Gastrocnemius medialis (tissue), 4 donors: ENCODE measurements around the gene MRFAP1. TPM values are rescaled to one million over a fixed set of nuclear protein-coding genes. Genes with fewer than 3 reads are reported as not detected.
"Not testable (repeated sequence)": the region's sequence is repeated elsewhere in the genome, so short reads cannot be mapped to it uniquely, and the experiment has no call there.

ENCODE experiments used
- ATAC-seq, 2 donors: fragments of 150-250 bp; one replicate each; pipeline ENCODE4 v1.9.1; 2016
- DNase-seq, 2 donors: peaks; one replicate each; pipeline ENCODE4 v3.0.0-alpha.2; 2019
- H3K27ac ChIP-seq, 4 donors: fragments of 200-600 bp; sonication (generic); 1 replicate in 1 of 4; 2 replicates in 3 of 4; pipeline ENCODE4 v1.5.1; 2016 to 2018; ENCODE audit warnings: mild to moderate bottlenecking in 2 of 4, moderate library complexity in 1 of 4
- H3K27me3 ChIP-seq, 3 donors: fragments of 200-600 bp; sonication (generic) in 2 of 3; 1 replicate in 1 of 3; 2 replicates in 2 of 3; pipeline versions ENCODE4 v1.5.1 to v1.6.0; 2016 to 2019; ENCODE audit warnings: mild to moderate bottlenecking in 1 of 3, moderate library complexity in 1 of 3
- H3K36me3 ChIP-seq, 2 donors: fragments of 200-600 bp; sonication (generic) in 1 of 2; one replicate each; pipeline ENCODE4 v1.5.1; 2017 to 2018
- H3K4me1 ChIP-seq, 2 donors: fragments of 200-600 bp; sonication (generic) in 1 of 2; one replicate each; pipeline ENCODE4 v1.5.1; 2016 to 2017; ENCODE audit warnings: mild to moderate bottlenecking in 2 of 2
- H3K4me3 ChIP-seq, 4 donors: fragments of 200-600 bp; sonication (generic) in 3 of 4; 1 replicate in 1 of 4; 2 replicates in 3 of 4; pipeline ENCODE4 v1.5.1; 2016 to 2019; ENCODE audit warnings: mild to moderate bottlenecking in 2 of 4
- H3K9me3 ChIP-seq, 3 donors: fragments of 200-600 bp; sonication (generic) in 2 of 3; 1 replicate in 1 of 3; 2 replicates in 2 of 3; pipeline ENCODE4 v1.5.1; 2016 to 2019
- CTCF ChIP-seq, 5 experiments: fragments of 450-650 bp in 3 of 5; fragments of 200-600 bp in 2 of 5; sonication (generic) in 2 of 5; IDR thresholded peaks in 4 of 5; conservative IDR thresholded peaks in 1 of 5; 1 replicate in 4 of 5; 2 replicates in 1 of 5; pipeline ENCODE4 v1.5.1; 2016 to 2019; ENCODE audit warnings: antibody characterized with exemption in 5 of 5, mild to moderate bottlenecking in 3 of 5, moderate library complexity in 3 of 5
- POLR2A ChIP-seq, 2 donors: fragments of 450-650 bp; IDR thresholded peaks; one replicate each; pipeline ENCODE4 v1.6.1; 2017; ENCODE audit warnings: antibody characterized with exemption in 2 of 2, mild to moderate bottlenecking in 2 of 2, moderate library complexity in 2 of 2
- in situ Hi-C, 4 donors: fragments of 200-750 bp; cut with MboI; loops; one replicate each; pipeline versions ENCODE4 v1.15.0 to v1.8.0; 2017; ENCODE audit warnings: low sequenced_read_pairs in 4 of 4
- intact Hi-C: fragments of 100-400 bp; cut with DNase I; formaldehyde crosslinking; loops from one replicate; pipeline ENCODE4 v1.15.1; 2023; ENCODE audit warnings: low total_unique reads
- total RNA-seq, 4 donors: library from RNA; depleted of rRNA; stranded (reverse); fragments of >200 nt; gene quantifications; one replicate each; pipeline versions ENCODE4 v1.1.0 to v1.2.3, GENCODE V29; 2016

MRFAP1 gene
- total RNA-seq, 4 donors from 2014 or later = 180 to 281 (median 206) TPM

- no peak for TF ChIP-seq CTCF (IDR thresholded peaks at IDR 0.05 in 4 of 5, conservative IDR thresholded peaks at IDR 0.05 in 1 of 5)
- no peak for TF ChIP-seq POLR2A (IDR thresholded peaks at IDR 0.05)
- peaks cover 0 to 8% of the 10 kb centered on the region in 2 donors for H3K4me1 ChIP-seq
- DNase-seq (no peak), ATAC-seq (no peak)
- peaks cover 0 to 3% (median 0%) of the 10 kb centered on the region in 3 donors for H3K27me3 ChIP-seq
- H3K4me3 ChIP-seq = no peak overlapping the region
- intact Hi-C loops (no loop called here), in situ Hi-C loops (no loop called here)
- no peak overlapping the region for H3K27ac ChIP-seq
- no peaks in the 10 kb centered on the region for H3K36me3 ChIP-seq
- H3K9me3 ChIP-seq = no peaks in the 10 kb centered on the region
Measured at GRCh38 chr4:6668391-6668790, 27.9 kb downstream of the MRFAP1 start.

- H3K4me1 ChIP-seq = peaks cover 20 to 21% of the 10 kb centered on the region in 2 donors
- in situ Hi-C loops (no loop called here), intact Hi-C loops (no loop called here)
- DNase-seq = no peak
- H3K9me3 ChIP-seq = no peaks in the 10 kb centered on the region
- no peak for ATAC-seq
- peaks cover 0 to 10% of the 10 kb centered on the region in 2 donors for H3K36me3 ChIP-seq
- no peak overlapping the region for H3K4me3 ChIP-seq
- H3K27ac ChIP-seq = no peak overlapping the region
- TF ChIP-seq POLR2A (IDR thresholded peaks at IDR 0.05) (no peak), CTCF (IDR thresholded peaks at IDR 0.05 in 4 of 5, conservative IDR thresholded peaks at IDR 0.05 in 1 of 5) (no peak)
- H3K27me3 ChIP-seq = no peaks in the 10 kb centered on the region
Measured at GRCh38 chr4:6671648-6672047, 31.2 kb downstream of the MRFAP1 start.

- peaks cover 0 to 10% of the 10 kb centered on the region in 2 donors for H3K36me3 ChIP-seq
- no peak for ATAC-seq
- no peak overlapping the region for H3K4me3 ChIP-seq
- intact Hi-C loops = no loop called here
- H3K9me3 ChIP-seq = no peaks in the 10 kb centered on the region
- no peak for DNase-seq
- H3K27me3 ChIP-seq = no peaks in the 10 kb centered on the region
- peaks cover 25 to 26% of the 10 kb centered on the region in 2 donors for H3K4me1 ChIP-seq
- in situ Hi-C loops = no loop called here
- no peak overlapping the region for H3K27ac ChIP-seq
- TF ChIP-seq CTCF (IDR thresholded peaks at IDR 0.05 in 4 of 5, conservative IDR thresholded peaks at IDR 0.05 in 1 of 5) (no peak), POLR2A (IDR thresholded peaks at IDR 0.05) (no peak)
Measured at GRCh38 chr4:6672131-6672530, 31.6 kb downstream of the MRFAP1 start.

GRCh38 chr4:6672541-6673190 is 32.2 kb downstream of the MRFAP1 start:
- DNase-seq, H3K36me3 ChIP-seq, H3K9me3 ChIP-seq, intact Hi-C loops, H3K27me3 ChIP-seq, ATAC-seq, in situ Hi-C loops: not testable (repeated sequence)
- H3K27ac ChIP-seq = peak overlapping the region in 2 of 4 donors; percentile 94 to 96
- H3K4me1 ChIP-seq = peaks cover 27 to 31% of the 10 kb centered on the region in 2 donors
- peak overlapping the region in 2 of 4 donors; percentile 68 to 90 for H3K4me3 ChIP-seq

GRCh38 chr4:6673191-6673659 is 32.7 kb downstream of the MRFAP1 start:
- H3K36me3 ChIP-seq, ATAC-seq, H3K27me3 ChIP-seq, intact Hi-C loops, H3K9me3 ChIP-seq, in situ Hi-C loops: not testable (repeated sequence)
- Histone ChIP-seq H3K4me1 (peaks cover 27 to 33% of the 10 kb centered on the region in 2 donors), H3K4me3 (peak overlapping the region; percentile 68 to 90 (median 72)), H3K27ac (peak overlapping the region; percentile 82 to 96 (median 89))
- peak in 1 of 2 donors; percentile 39 for DNase-seq
